BJ (cell line): ENCODE measurements around the gene ZNF423. TPM values are rescaled to one million over a fixed set of nuclear protein-coding genes. Genes with fewer than 3 reads are reported as not detected.

Experiments used
- CTCF ChIA-PET: fragments of 350-600 bp; formaldehyde crosslinking; extraction: SDS; loops from one replicate; lab custom pipeline; 2021; ENCODE audit warnings: antibody characterized with exemption, inconsistent platforms; lab: Yijun Ruan, JAX
- POLR2A ChIA-PET: fragments of 300-600 bp; sonication (Branson Sonifier 250); formaldehyde crosslinking; extraction: SDS; loops from one replicate; lab custom pipeline; 2021; ENCODE audit warnings: antibody characterized with exemption; lab: Charles Lee
- DNase-seq: peaks from one replicate; pipeline ENCODE4 v3.0.0-alpha.2; 2011; ENCODE audit warnings: low read depth
- H3K27me3 ChIP-seq: 2 replicates; pipeline ENCODE4 v1.6.0; 2011; ENCODE audit warnings: low read length; ENCODE audit not compliant: control insufficient read depth, insufficient read depth
- H3K36me3 ChIP-seq: 2 replicates; pipeline ENCODE4 v1.5.1; 2011; ENCODE audit warnings: low read length; ENCODE audit not compliant: control insufficient read depth, insufficient read depth
- H3K4me3 ChIP-seq: 2 replicates; pipeline ENCODE4 v1.5.1; 2011; ENCODE audit warnings: low read depth, mild to moderate bottlenecking, control low read depth, low read length
- polyA plus RNA-seq: library from polyadenylated mRNA; depleted of rRNA; stranded (reverse); fragments of >200 nt; gene quantifications from 2 replicates; pipeline ENCODE4 v1.2.3, GENCODE V29; 2011
- TF ChIP-seq, protein P1 (sequence below): IDR thresholded peaks from 2 replicates; pipeline ENCODE4 v1.5.1; 2011; ENCODE audit warnings: low read depth, mild to moderate bottlenecking, control low read depth, inconsistent platforms, low read length, moderate library complexity; ENCODE audit not compliant: insufficient read depth

The ZNF423 gene
- polyA plus RNA-seq, 1 experiment, result 0.22 TPM

GRCh38 chr16:49596648-49597291 lies 259.1 kb downstream of the ZNF423 start:
- no peak for DNase-seq
- TF ChIP-seq, protein P1, sequence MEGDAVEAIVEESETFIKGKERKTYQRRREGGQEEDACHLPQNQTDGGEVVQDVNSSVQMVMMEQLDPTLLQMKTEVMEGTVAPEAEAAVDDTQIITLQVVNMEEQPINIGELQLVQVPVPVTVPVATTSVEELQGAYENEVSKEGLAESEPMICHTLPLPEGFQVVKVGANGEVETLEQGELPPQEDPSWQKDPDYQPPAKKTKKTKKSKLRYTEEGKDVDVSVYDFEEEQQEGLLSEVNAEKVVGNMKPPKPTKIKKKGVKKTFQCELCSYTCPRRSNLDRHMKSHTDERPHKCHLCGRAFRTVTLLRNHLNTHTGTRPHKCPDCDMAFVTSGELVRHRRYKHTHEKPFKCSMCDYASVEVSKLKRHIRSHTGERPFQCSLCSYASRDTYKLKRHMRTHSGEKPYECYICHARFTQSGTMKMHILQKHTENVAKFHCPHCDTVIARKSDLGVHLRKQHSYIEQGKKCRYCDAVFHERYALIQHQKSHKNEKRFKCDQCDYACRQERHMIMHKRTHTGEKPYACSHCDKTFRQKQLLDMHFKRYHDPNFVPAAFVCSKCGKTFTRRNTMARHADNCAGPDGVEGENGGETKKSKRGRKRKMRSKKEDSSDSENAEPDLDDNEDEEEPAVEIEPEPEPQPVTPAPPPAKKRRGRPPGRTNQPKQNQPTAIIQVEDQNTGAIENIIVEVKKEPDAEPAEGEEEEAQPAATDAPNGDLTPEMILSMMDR, result no peak
- Histone ChIP-seq H3K27me3 (peaks cover 11% of the 10 kb centered on the region), H3K4me3 (no peak overlapping the region), H3K36me3 (no peaks in the 10 kb centered on the region)
- ChIA-PET CTCF (no interaction called here), POLR2A (no interaction called here)

- Histone ChIP-seq H3K36me3 (no peaks in the 10 kb centered on the region), H3K27me3 (peaks cover 6% of the 10 kb centered on the region), H3K4me3 (no peak overlapping the region)
- TF ChIP-seq, protein P1, result no peak
- ChIA-PET CTCF (interaction anchor here (0.7 to 1.4 kb wide), 3 partner anchors 12 to 188 kb away, joined by 3 to 5 read pairs (median 3); no protein-coding TSS in a partner anchor), POLR2A (no interaction called here)
- no peak for DNase-seq
These were observed 259.8 kb downstream of the ZNF423 start for GRCh38 chr16:49596068-49596467.

GRCh38 chr16:49594685-49595498 lies 261.0 kb downstream of the ZNF423 start:
- POLR2A ChIA-PET, result no interaction called here
- Histone ChIP-seq H3K27me3 (peaks cover 2% of the 10 kb centered on the region), H3K36me3 (no peaks in the 10 kb centered on the region), H3K4me3 (no peak overlapping the region)
- no peak for DNase-seq
- CTCF ChIA-PET, result interaction anchor here (0.8 to 3.0 kb wide), 5 partner anchors 8 to 187 kb away, joined by 3 to 8 read pairs (median 5); no protein-coding TSS in a partner anchor
- TF ChIP-seq, protein P1, result no peak

DNA sequence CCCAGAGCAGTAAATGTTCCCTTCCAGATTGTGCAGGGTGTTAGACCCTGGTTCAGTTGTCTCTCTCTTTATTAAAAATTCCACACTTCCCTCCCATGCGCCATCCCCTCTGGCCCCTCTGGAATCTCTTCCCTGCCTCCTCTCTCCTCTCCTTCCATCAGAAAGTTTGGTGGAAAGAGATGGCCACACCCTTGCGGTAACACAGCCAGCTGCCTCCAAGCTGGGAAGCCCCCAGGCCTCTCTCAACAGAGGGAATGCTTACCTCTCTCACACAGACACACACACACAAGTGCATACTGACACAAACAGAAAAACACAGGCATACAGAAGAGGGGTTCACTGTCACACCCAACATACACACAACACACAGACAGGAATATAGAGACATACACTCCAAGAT lies 261.8 kb downstream of the ZNF423 start:
- Histone ChIP-seq H3K36me3 (no peaks in the 10 kb centered on the region), H3K4me3 (no peak overlapping the region), H3K27me3 (peaks cover 2% of the 10 kb centered on the region)
- DNase-seq, result no peak
- TF ChIP-seq, protein P1, result no peak
- ChIA-PET POLR2A (no interaction called here), CTCF (interaction anchor here (0.6 to 3.0 kb wide), 7 partner anchors 10 to 186 kb away, joined by 3 to 15 read pairs (median 5); no protein-coding TSS in a partner anchor)
